HepG2 (cell line): ENCODE results near the gene CPEB3. TPM values are rescaled to one million over a fixed set of nuclear protein-coding genes. Genes with fewer than 3 reads are reported as not detected.

ENCODE experiments used
- ATAC-seq: fragments of 200-7000 bp; cut with Tn5 transposase; 3 replicates; pipeline ENCODE4 v1.9.1; 2020; ENCODE audit warnings: mild to moderate bottlenecking, moderate library complexity
- BruUV-seq: library from RNA; stranded (reverse); fragments of 400-500 nt; replicated peaks from 2 replicates; lab custom pipeline; 2021; lab: Mats Ljungman, UMichigan
- CTCF ChIA-PET: fragments of 300-600 bp; formaldehyde crosslinking; extraction: SDS; loops from one replicate; lab custom pipeline; 2021; ENCODE audit warnings: low total read pairs, inconsistent platforms, low intra/inter-chr PET ratio; lab: Yijun Ruan, JAX
- POLR2A ChIA-PET: fragments of 350-600 bp; sonication (Branson Sonifier 250); formaldehyde crosslinking; loops from one replicate; lab custom pipeline; 2020; ENCODE audit warnings: antibody characterized with exemption, inconsistent platforms; lab: Yijun Ruan, JAX
- DNase-seq: peaks from one replicate; pipeline ENCODE4 v3.0.0-alpha.2; 2015; ENCODE audit warnings: low spot score
- FAIRE-seq: peaks from 3 replicates; lab custom pipeline; 2011; peaks lifted over from hg19 to GRCh38; lab: Jason Lieb, UNC
- H2AFZ ChIP-seq: one replicate; pipeline ENCODE4 v1.6.1; 2011; ENCODE audit warnings: low read length, inconsistent platforms
- H3K27ac ChIP-seq: fragments of 300-600 bp; 3 replicates; pipeline ENCODE4 v1.8.0; 2011; ENCODE audit warnings: mixed run types, mild to moderate bottlenecking, mixed read lengths, low read length, inconsistent platforms; ENCODE audit not compliant: insufficient read depth; ENCODE audit errors: extremely low read length
- H3K27me3 ChIP-seq, 2 experiments: fragments of 200-600 bp in 1 of 2; 2 replicates in 1 of 2; 3 replicates in 1 of 2; pipeline versions ENCODE4 v1.6.0 to v1.8.0; 2011; ENCODE audit warnings: low read length in 2 of 2, mild to moderate bottlenecking in 2 of 2, moderate library complexity in 2 of 2, inconsistent platforms in 1 of 2; ENCODE audit not compliant: insufficient read depth in 2 of 2, control insufficient read depth in 1 of 2
- H3K36me3 ChIP-seq, 2 experiments: fragments of 200-600 bp in 1 of 2; replicated peaks in 1 of 2; 2 replicates in 1 of 2; 3 replicates in 1 of 2; pipeline versions ENCODE4 v1.5.1 to v1.8.0; 2011; ENCODE audit warnings: low read length in 2 of 2, inconsistent platforms in 1 of 2; ENCODE audit not compliant: insufficient read depth in 2 of 2, control insufficient read depth in 1 of 2
- H3K4me1 ChIP-seq: 2 replicates; pipeline ENCODE4 v1.5.1; 2012; ENCODE audit warnings: low read length, inconsistent platforms; ENCODE audit not compliant: insufficient read depth
- H3K4me2 ChIP-seq: 2 replicates; pipeline ENCODE4 v1.6.0; 2011; ENCODE audit warnings: low read depth, low read length, inconsistent platforms
- H3K4me3 ChIP-seq, 3 experiments: fragments of 200-600 bp in 1 of 3; sonication (generic), shearing (Covaris generic) in 1 of 3; replicated peaks in 1 of 3; 2 replicates each; pipeline ENCODE4 v1.5.1; 2011 to 2016; ENCODE audit warnings: low read length in 3 of 3, inconsistent platforms in 2 of 3, low read depth in 2 of 3, mild to moderate bottlenecking in 2 of 3, control low read depth in 1 of 3, mixed read lengths in 1 of 3; ENCODE audit not compliant: insufficient read depth in 1 of 3
- H3K79me2 ChIP-seq: one replicate; pipeline ENCODE4 v1.6.1; 2011; ENCODE audit warnings: low read length, inconsistent platforms; ENCODE audit not compliant: insufficient read depth
- H3K9ac ChIP-seq: 2 replicates; pipeline ENCODE4 v1.6.0; 2011; ENCODE audit warnings: mild to moderate bottlenecking, low read depth, low read length, inconsistent platforms; ENCODE audit not compliant: insufficient read depth
- H3K9me3 ChIP-seq: 2 replicates; pipeline ENCODE4 v1.5.1; 2012; ENCODE audit warnings: mild to moderate bottlenecking, low read length
- H4K20me1 ChIP-seq: 2 replicates; pipeline ENCODE4 v1.6.0; 2011; ENCODE audit warnings: inconsistent platforms, mild to moderate bottlenecking, low read length, moderate library complexity; ENCODE audit not compliant: insufficient read depth
- ELF1 ChIP-seq: sonication (generic); formaldehyde crosslinking; IDR thresholded peaks from 2 replicates; pipeline ENCODE4 v1.4.0; 2020; ENCODE audit warnings: missing genetic modification reagents
- HCFC1 ChIP-seq: fragments of 150-350 bp; IDR thresholded peaks from 2 replicates; pipeline ENCODE4 v1.6.1; 2014; ENCODE audit warnings: low read depth, low read length
- JDP2 ChIP-seq: sonication (generic); formaldehyde crosslinking; IDR thresholded peaks from 2 replicates; pipeline ENCODE4 v1.8.1; 2022; ENCODE audit warnings: missing genetic modification reagents, borderline replicate concordance
- MED1 ChIP-seq: sonication (generic); formaldehyde crosslinking; IDR thresholded peaks from 2 replicates; pipeline ENCODE4 v1.4.0; 2020; ENCODE audit warnings: missing genetic modification reagents
- MZF1 ChIP-seq: sonication (generic); formaldehyde crosslinking; IDR thresholded peaks from 2 replicates; pipeline ENCODE4 v1.8.1; 2023; ENCODE audit warnings: mild to moderate bottlenecking, missing genetic modification reagents, borderline replicate concordance
- PHF5A ChIP-seq: IDR thresholded peaks from one replicate; pipeline ENCODE4 v1.6.1; 2018; ENCODE audit warnings: low read depth, missing genetic modification reagents; ENCODE audit not compliant: unreplicated experiment
- PRMT3 ChIP-seq: sonication (generic); formaldehyde crosslinking; IDR thresholded peaks from 2 replicates; pipeline ENCODE4 v1.8.1; 2022; ENCODE audit warnings: low read depth, mild to moderate bottlenecking, moderate library complexity, missing genetic modification reagents, borderline replicate concordance
- RXRA ChIP-seq: sonication (generic); formaldehyde crosslinking; IDR thresholded peaks from 2 replicates; pipeline ENCODE4 v1.5.1; 2020; ENCODE audit warnings: missing genetic modification reagents
- SP1 ChIP-seq, 2 experiments: fragments of 450-650 bp in 1 of 2; sonication (generic) in 1 of 2; formaldehyde crosslinking in 1 of 2; IDR thresholded peaks; 2 replicates each; pipeline versions ENCODE4 v1.4.0 to v1.6.1; 2016 to 2020; ENCODE audit warnings: missing genetic modification reagents in 1 of 2
- TCF7L2 ChIP-seq: IDR thresholded peaks from 2 replicates; pipeline ENCODE4 v1.6.1; 2011; ENCODE audit warnings: mild to moderate bottlenecking, low read depth, low read length, moderate library complexity
- ZNF230 ChIP-seq: sonication (generic); formaldehyde crosslinking; IDR thresholded peaks from 2 replicates; pipeline ENCODE4 v1.4.0; 2020; ENCODE audit warnings: mild to moderate bottlenecking, missing genetic modification reagents
- WGBS: methylation state at CpG from one replicate; pipeline ENCODE4 v1.1.6; 2017; ENCODE audit warnings: low lambda C conversion rate; 5-methylcytosine and 5-hydroxymethylcytosine counted together
- in situ Hi-C: cut with HindIII; loops from 2 replicates; pipeline ENCODE4 v1.10.0; 2017; ENCODE audit warnings: low pct_unique_long_range_greater_than_20kb; ENCODE audit not compliant: extremely low pct_ligation_motif_present
- intact Hi-C: fragments of 100-400 bp; cut with micrococcal nuclease; formaldehyde crosslinking; loops from one replicate; pipeline ENCODE4 v1.10.0; 2022; ENCODE audit not compliant: unreplicated experiment
- polyA plus RNA-seq, 8 experiments: library from polyadenylated mRNA; depleted of rRNA in 3 of 8; stranded (reverse) in 7 of 8; unstranded in 1 of 8; fragments of >200 nt; fragmentation: Illumina TruSeq in 4 of 8; extraction: Trizol in 4 of 8; gene quantifications; 2 replicates each; pipeline versions ENCODE4 v1.2.1 to v1.2.3, GENCODE V29; 2011 to 2016; ENCODE audit warnings: low read depth in 4 of 8, missing spikeins in 1 of 8, mixed read lengths in 1 of 8; ENCODE audit not compliant: insufficient read depth in 1 of 8
- total RNA-seq, 5 experiments: library from RNA; depleted of rRNA; stranded (reverse); fragments of >200 nt; fragmentation: Illumina TruSeq; extraction: Trizol; gene quantifications; 2 replicates each; pipeline ENCODE4 v1.2.3, GENCODE V29; 2016; ENCODE audit warnings: low read depth in 1 of 5
- TF ChIP-seq, protein P1 (sequence below), 2 experiments: sonication (generic) in 1 of 2; formaldehyde crosslinking in 1 of 2; IDR thresholded peaks; 2 replicates each; pipeline versions ENCODE4 v1.5.1 to v1.6.1; 2011 to 2020; ENCODE audit warnings: borderline replicate concordance in 1 of 2, low read depth in 1 of 2, low read length in 1 of 2, mild to moderate bottlenecking in 1 of 2, missing genetic modification reagents in 1 of 2, moderate library complexity in 1 of 2
- TF ChIP-seq, protein P2 (sequence below): sonication (generic); formaldehyde crosslinking; IDR thresholded peaks from 2 replicates; pipeline ENCODE4 v1.4.0; 2020; ENCODE audit warnings: missing genetic modification reagents, mild to moderate bottlenecking, borderline replicate concordance
- TF ChIP-seq, protein P3 (sequence below): sonication (generic); formaldehyde crosslinking; IDR thresholded peaks from 2 replicates; pipeline ENCODE4 v1.4.0; 2020; ENCODE audit warnings: mild to moderate bottlenecking, missing genetic modification reagents

Gene CPEB3
- total and polyA plus RNA-seq, 2 of the 13 experiments (the other 11 are each of a cell fraction or from before 2014, with no cell fraction given) = 0.66 to 0.70 TPM

DNA sequence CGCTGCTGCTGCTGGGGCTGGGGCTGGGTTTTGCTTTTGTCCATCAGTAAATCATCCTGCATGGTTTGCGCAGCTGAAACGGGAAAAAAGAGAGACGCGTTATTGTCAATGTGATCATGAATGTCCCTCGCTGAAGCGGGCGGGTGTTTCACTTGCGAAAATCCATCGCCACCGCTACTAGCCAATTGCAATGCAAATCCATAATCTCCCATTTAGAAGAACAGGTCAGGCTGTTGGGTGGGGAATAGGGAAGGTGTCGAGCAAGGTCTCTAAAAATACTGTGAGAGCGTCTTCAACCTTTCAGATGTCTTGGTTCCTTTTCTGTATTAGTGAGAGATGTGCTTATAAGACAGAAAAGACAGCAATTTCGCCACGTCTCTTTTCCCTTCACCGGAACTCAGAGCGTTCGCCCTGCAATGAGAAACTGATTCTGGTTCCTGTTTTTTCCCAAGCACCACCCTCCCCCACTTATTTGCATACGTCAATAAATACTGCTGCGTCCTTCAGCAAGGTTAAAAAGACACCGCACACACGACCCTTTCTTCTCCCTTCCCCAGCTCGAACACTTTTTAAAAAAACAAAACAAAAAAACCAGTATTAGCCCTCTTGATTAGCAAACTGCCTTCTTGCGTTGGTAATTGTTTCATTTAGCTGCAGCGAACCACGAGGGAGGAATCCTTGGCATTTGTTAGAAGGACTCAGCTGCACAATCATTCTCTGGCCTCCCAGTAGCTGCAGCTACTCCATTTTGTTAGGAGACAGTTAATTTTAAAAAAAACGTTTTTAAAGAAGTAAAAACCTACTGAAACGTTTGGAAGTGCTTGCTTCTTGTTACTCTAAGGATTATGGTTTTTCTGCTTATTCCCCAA, 50.4 kb downstream of the CPEB3 start (continued):
- TF ChIP-seq, protein P1, sequence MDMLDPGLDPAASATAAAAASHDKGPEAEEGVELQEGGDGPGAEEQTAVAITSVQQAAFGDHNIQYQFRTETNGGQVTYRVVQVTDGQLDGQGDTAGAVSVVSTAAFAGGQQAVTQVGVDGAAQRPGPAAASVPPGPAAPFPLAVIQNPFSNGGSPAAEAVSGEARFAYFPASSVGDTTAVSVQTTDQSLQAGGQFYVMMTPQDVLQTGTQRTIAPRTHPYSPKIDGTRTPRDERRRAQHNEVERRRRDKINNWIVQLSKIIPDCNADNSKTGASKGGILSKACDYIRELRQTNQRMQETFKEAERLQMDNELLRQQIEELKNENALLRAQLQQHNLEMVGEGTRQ (IDR thresholded peaks at IDR 0.05; ENCODE audit: low read depth, low read length) = no peak
- TF ChIP-seq, protein P1 (CRISPR knock-in tag; IDR thresholded peaks at IDR 0.05; ENCODE audit: borderline replicate concordance) = no peak
- TF ChIP-seq JDP2 (no peak), PRMT3 (no peak), SP1 (IDR thresholded peaks at IDR 0.05) (no peak), SP1 (CRISPR knock-in tag; IDR thresholded peaks at IDR 0.05) (no peak; the same call in 1 of the 2 replicates), ELF1 (CRISPR knock-in tag) (peak; percentile 36; the same call in 1 of the 2 replicates), MED1 (peak; percentile 26)

GRCh38 chr10:92239600-92240288, 51.1 kb downstream of the CPEB3 start:
- Histone ChIP-seq H4K20me1 (no peaks in the 10 kb centered on the region), H3K9me3 (no peaks in the 10 kb centered on the region), H3K4me1 (peaks cover 44% of the 10 kb centered on the region), H3K27me3 (no peaks in the 10 kb centered on the region), H3K36me3 (no peaks in the 10 kb centered on the region; a peak in 1 of 5 replicates), H3K79me2 (no peaks in the 10 kb centered on the region), H3K27ac (peak overlapping the region; percentile 92), H3K9ac (peak overlapping the region; percentile 80), H2AFZ (no peak overlapping the region), H3K4me3 (peak overlapping the region; percentile 78 to 91 (median 89)), H3K4me2 (peak overlapping the region; percentile 83)
- BruUV-seq = no TSS peak
- intact Hi-C loops (loop anchor here (1.0 kb wide), 2 partner anchors 52 to 152 kb away; partner anchors contain the start of genes CPEB3 and MARCHF5), in situ Hi-C loops (loop anchor here (5.0 kb wide), 1 partner anchor 53 kb away; the partner anchor contains the start of genes CPEB3 and MARCHF5)
- no peak for DNase-seq
- ChIA-PET CTCF (no interaction called here), POLR2A (interaction anchor here (5.0 kb wide), 1 partner anchor 52 kb away, joined by 47 read pairs; the partner anchor contains the start of genes CPEB3 and MARCHF5)
- WGBS = 2% methylated on average over 11 of the region's 69 CpGs
- FAIRE-seq = no peak
- ATAC-seq = peak; percentile 85
- TF ChIP-seq TCF7L2 (no peak), RXRA (no peak), ZNF230 (CRISPR knock-in tag) (no peak; the same call in 1 of the 2 replicates), PHF5A (no peak), MZF1 (no peak), HCFC1 (no peak)
- TF ChIP-seq, protein P2, sequence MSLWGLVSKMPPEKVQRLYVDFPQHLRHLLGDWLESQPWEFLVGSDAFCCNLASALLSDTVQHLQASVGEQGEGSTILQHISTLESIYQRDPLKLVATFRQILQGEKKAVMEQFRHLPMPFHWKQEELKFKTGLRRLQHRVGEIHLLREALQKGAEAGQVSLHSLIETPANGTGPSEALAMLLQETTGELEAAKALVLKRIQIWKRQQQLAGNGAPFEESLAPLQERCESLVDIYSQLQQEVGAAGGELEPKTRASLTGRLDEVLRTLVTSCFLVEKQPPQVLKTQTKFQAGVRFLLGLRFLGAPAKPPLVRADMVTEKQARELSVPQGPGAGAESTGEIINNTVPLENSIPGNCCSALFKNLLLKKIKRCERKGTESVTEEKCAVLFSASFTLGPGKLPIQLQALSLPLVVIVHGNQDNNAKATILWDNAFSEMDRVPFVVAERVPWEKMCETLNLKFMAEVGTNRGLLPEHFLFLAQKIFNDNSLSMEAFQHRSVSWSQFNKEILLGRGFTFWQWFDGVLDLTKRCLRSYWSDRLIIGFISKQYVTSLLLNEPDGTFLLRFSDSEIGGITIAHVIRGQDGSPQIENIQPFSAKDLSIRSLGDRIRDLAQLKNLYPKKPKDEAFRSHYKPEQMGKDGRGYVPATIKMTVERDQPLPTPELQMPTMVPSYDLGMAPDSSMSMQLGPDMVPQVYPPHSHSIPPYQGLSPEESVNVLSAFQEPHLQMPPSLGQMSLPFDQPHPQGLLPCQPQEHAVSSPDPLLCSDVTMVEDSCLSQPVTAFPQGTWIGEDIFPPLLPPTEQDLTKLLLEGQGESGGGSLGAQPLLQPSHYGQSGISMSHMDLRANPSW (CRISPR knock-in tag) = no peak
- TF ChIP-seq, protein P3, sequence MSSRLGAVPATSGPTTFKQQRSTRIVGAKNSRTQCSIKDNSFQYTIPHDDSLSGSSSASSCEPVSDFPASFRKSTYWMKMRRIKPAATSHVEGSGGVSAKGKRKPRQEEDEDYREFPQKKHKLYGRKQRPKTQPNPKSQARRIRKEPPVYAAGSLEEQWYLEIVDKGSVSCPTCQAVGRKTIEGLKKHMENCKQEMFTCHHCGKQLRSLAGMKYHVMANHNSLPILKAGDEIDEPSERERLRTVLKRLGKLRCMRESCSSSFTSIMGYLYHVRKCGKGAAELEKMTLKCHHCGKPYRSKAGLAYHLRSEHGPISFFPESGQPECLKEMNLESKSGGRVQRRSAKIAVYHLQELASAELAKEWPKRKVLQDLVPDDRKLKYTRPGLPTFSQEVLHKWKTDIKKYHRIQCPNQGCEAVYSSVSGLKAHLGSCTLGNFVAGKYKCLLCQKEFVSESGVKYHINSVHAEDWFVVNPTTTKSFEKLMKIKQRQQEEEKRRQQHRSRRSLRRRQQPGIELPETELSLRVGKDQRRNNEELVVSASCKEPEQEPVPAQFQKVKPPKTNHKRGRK = no peak
